HEK293 (cell line): ENCODE results near the gene GIMAP5.
"Not testable (repeated sequence)": the region's sequence is repeated elsewhere in the genome, so short reads cannot be mapped to it uniquely, and the experiment has no call there.

Source experiments
- CTCF ChIA-PET: fragments of 350-600 bp; formaldehyde crosslinking; extraction: SDS; loops from one replicate; lab custom pipeline; 2021; ENCODE audit warnings: antibody characterized with exemption; lab: Yijun Ruan, JAX
- POLR2A ChIA-PET: fragments of 300-600 bp; formaldehyde crosslinking; extraction: SDS; loops from one replicate; lab custom pipeline; 2020; ENCODE audit warnings: antibody characterized with exemption, inconsistent platforms; lab: Yijun Ruan, JAX
- H3K27ac ChIP-seq: fragments of 200-500 bp; sonication (Bioruptor generic); 2 replicates; pipeline ENCODE4 v1.5.1; 2014; ENCODE audit warnings: low read depth, low read length, control low read depth, inconsistent platforms; ENCODE audit errors: extremely low read depth
- H3K36me3 ChIP-seq, 2 experiments: fragments of 200-500 bp in 1 of 2; sonication (Bioruptor generic) in 1 of 2; 1 replicate in 1 of 2; 2 replicates in 1 of 2; pipeline ENCODE4 v1.5.1; 2014 to 2017; ENCODE audit warnings: inconsistent platforms in 2 of 2, low read length in 2 of 2; ENCODE audit not compliant: control insufficient read depth in 2 of 2, insufficient read depth in 1 of 2
- H3K4me1 ChIP-seq: fragments of 200-500 bp; sonication (Bioruptor generic); 2 replicates; pipeline ENCODE4 v1.5.1; 2014; ENCODE audit warnings: mild to moderate bottlenecking, low read length, inconsistent platforms; ENCODE audit not compliant: control insufficient read depth, insufficient read depth
- H3K4me3 ChIP-seq: 2 replicates; pipeline ENCODE4 v1.5.1; 2011; ENCODE audit warnings: low read depth, mild to moderate bottlenecking, control low read depth, low read length, moderate library complexity
- H3K9me3 ChIP-seq: fragments of 200-500 bp; sonication (Bioruptor generic); 2 replicates; pipeline ENCODE4 v1.5.1; 2014; ENCODE audit warnings: low read depth, low read length, inconsistent platforms; ENCODE audit not compliant: control insufficient read depth, insufficient read depth
- KLF1 ChIP-seq: fragments of 450-650 bp; formaldehyde crosslinking; IDR thresholded peaks from 2 replicates; pipeline ENCODE4 v1.5.1; 2016; ENCODE audit warnings: missing biosample characterization, missing genetic modification characterization
- REPIN1 ChIP-seq: fragments of 450-650 bp; formaldehyde crosslinking; IDR thresholded peaks from 2 replicates; pipeline ENCODE4 v1.5.1; 2017; ENCODE audit warnings: missing biosample characterization, missing genetic modification characterization, low read depth
- TCF7L2 ChIP-seq: IDR thresholded peaks from 2 replicates; pipeline ENCODE4 v1.6.1; 2011; ENCODE audit warnings: low read depth, mild to moderate bottlenecking, inconsistent platforms, low read length, moderate library complexity, borderline replicate concordance
- ZBTB11 ChIP-seq: fragments of 450-650 bp; formaldehyde crosslinking; conservative IDR thresholded peaks from 2 replicates; pipeline ENCODE4 v1.5.1; 2016; ENCODE audit warnings: low read depth, missing biosample characterization, missing genetic modification characterization
- ZBTB48 ChIP-seq: fragments of 450-650 bp; formaldehyde crosslinking; IDR thresholded peaks from 2 replicates; pipeline ENCODE4 v1.5.1; 2016; ENCODE audit warnings: missing biosample characterization, missing genetic modification characterization
- ZNF133 ChIP-seq: fragments of 450-650 bp; formaldehyde crosslinking; IDR thresholded peaks from 2 replicates; pipeline ENCODE4 v1.5.1; 2016; ENCODE audit warnings: missing biosample characterization, missing genetic modification characterization
- ZNF146 ChIP-seq: fragments of 450-650 bp; formaldehyde crosslinking; IDR thresholded peaks from 2 replicates; pipeline ENCODE4 v1.5.1; 2016; ENCODE audit warnings: missing biosample characterization, missing genetic modification characterization
- ZNF16 ChIP-seq: fragments of 450-650 bp; formaldehyde crosslinking; IDR thresholded peaks from 2 replicates; pipeline ENCODE4 v1.5.1; 2016; ENCODE audit warnings: low read depth, missing biosample characterization, missing genetic modification characterization
- ZNF211 ChIP-seq: fragments of 450-650 bp; formaldehyde crosslinking; IDR thresholded peaks from 2 replicates; pipeline ENCODE4 v1.5.1; 2016; ENCODE audit warnings: low read depth, missing biosample characterization, missing genetic modification characterization
- ZNF391 ChIP-seq: fragments of 450-650 bp; formaldehyde crosslinking; IDR thresholded peaks from 2 replicates; pipeline ENCODE4 v1.5.1; 2016; ENCODE audit warnings: low read depth, missing biosample characterization, missing genetic modification characterization, borderline replicate concordance
- ZNF558 ChIP-seq: fragments of 450-650 bp; formaldehyde crosslinking; IDR thresholded peaks from 2 replicates; pipeline ENCODE4 v1.5.1; 2016; ENCODE audit warnings: missing biosample characterization, missing genetic modification characterization
- ZNF600 ChIP-seq: fragments of 450-650 bp; formaldehyde crosslinking; IDR thresholded peaks from 2 replicates; pipeline ENCODE4 v1.5.1; 2016; ENCODE audit warnings: missing biosample characterization, missing genetic modification characterization
- ZNF677 ChIP-seq: fragments of 450-650 bp; IDR thresholded peaks from 2 replicates; pipeline ENCODE4 v1.5.0; 2018; ENCODE audit warnings: missing biosample characterization, mild to moderate bottlenecking, missing genetic modification characterization, moderate library complexity
- ZNF692 ChIP-seq: fragments of 450-650 bp; formaldehyde crosslinking; IDR thresholded peaks from 2 replicates; pipeline ENCODE4 v1.5.1; 2016; ENCODE audit warnings: missing biosample characterization, missing genetic modification characterization
- ZNF704 ChIP-seq: fragments of 450-650 bp; formaldehyde crosslinking; IDR thresholded peaks from 2 replicates; pipeline ENCODE4 v1.5.1; 2016; ENCODE audit warnings: missing biosample characterization, missing genetic modification characterization
- TF ChIP-seq, protein P1 (sequence below): fragments of 450-650 bp; formaldehyde crosslinking; IDR thresholded peaks from 2 replicates; pipeline ENCODE4 v1.5.1; 2017; ENCODE audit warnings: missing biosample characterization, missing genetic modification characterization
- TF ChIP-seq, protein P2 (sequence below): fragments of 450-650 bp; IDR thresholded peaks from 2 replicates; pipeline ENCODE4 v1.5.1; 2018; ENCODE audit warnings: missing biosample characterization, mild to moderate bottlenecking, missing genetic modification characterization

GIMAP5 gene

GRCh38 chr7:150766334-150766709 lies 29.1 kb downstream of the GIMAP5 start (continued):
- TF ChIP-seq ZNF704 (tag by site-specific recombination) (no peak), ZNF558 (no peak), ZNF692 (tag by site-specific recombination) (no peak)

DNA sequence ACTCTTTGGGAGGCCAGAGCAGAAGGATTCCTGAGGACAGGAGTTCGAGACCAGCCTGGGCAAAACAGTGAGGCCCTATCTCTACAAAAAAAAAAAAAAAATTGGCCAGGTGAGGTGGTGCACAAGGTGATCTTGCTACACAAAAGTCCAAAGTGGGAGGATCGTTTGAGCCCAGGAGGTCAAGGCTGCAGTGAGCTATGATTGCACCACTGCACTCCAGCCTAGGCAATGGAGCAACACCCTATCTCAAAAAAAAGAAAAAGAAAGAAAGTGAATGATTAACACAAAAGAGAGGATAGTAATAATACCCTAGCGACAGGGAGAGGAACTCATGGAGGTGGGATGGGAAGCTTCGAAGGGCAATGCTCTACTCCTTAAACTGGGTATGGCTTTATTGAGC lies 32.5 kb downstream of the GIMAP5 start:
- Histone ChIP-seq H3K9me3 (no peaks in the 10 kb centered on the region), H3K36me3 (no peaks in the 10 kb centered on the region), H3K27ac (no peak overlapping the region), H3K4me1 (no peaks in the 10 kb centered on the region), H3K4me3 (no peak overlapping the region)
- TF ChIP-seq ZNF600 (tag by site-specific recombination), result no peak
- no peak for TF ChIP-seq ZNF211
- TF ChIP-seq, protein P1, sequence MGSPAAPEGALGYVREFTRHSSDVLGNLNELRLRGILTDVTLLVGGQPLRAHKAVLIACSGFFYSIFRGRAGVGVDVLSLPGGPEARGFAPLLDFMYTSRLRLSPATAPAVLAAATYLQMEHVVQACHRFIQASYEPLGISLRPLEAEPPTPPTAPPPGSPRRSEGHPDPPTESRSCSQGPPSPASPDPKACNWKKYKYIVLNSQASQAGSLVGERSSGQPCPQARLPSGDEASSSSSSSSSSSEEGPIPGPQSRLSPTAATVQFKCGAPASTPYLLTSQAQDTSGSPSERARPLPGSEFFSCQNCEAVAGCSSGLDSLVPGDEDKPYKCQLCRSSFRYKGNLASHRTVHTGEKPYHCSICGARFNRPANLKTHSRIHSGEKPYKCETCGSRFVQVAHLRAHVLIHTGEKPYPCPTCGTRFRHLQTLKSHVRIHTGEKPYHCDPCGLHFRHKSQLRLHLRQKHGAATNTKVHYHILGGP (tag by site-specific recombination), result no peak
- TF ChIP-seq ZNF16 (tag by site-specific recombination), result no peak
- no peak for TF ChIP-seq TCF7L2
- TF ChIP-seq ZBTB48 (tag by site-specific recombination), result no peak
- no peak for TF ChIP-seq ZNF391
- no peak for TF ChIP-seq KLF1 (tag by site-specific recombination)
- TF ChIP-seq ZNF558, result no peak
- no peak for TF ChIP-seq ZBTB11
- no peak for TF ChIP-seq ZNF146
- TF ChIP-seq ZNF677 (tag by site-specific recombination), result no peak
- TF ChIP-seq, protein P2, sequence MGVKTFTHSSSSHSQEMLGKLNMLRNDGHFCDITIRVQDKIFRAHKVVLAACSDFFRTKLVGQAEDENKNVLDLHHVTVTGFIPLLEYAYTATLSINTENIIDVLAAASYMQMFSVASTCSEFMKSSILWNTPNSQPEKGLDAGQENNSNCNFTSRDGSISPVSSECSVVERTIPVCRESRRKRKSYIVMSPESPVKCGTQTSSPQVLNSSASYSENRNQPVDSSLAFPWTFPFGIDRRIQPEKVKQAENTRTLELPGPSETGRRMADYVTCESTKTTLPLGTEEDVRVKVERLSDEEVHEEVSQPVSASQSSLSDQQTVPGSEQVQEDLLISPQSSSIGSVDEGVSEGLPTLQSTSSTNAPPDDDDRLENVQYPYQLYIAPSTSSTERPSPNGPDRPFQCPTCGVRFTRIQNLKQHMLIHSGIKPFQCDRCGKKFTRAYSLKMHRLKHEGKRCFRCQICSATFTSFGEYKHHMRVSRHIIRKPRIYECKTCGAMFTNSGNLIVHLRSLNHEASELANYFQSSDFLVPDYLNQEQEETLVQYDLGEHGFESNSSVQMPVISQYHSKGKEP (tag by site-specific recombination), result no peak
- TF ChIP-seq ZNF133 (tag by site-specific recombination), result no peak
- TF ChIP-seq REPIN1 (tag by site-specific recombination), result no peak
- ChIA-PET POLR2A (no interaction called here), CTCF (interaction anchor here (0.9 kb wide), 1 partner anchor 10 kb away, joined by 4 read pairs; no protein-coding TSS in a partner anchor)

GRCh38 chr7:150774131-150774530 lies 36.9 kb downstream of the GIMAP5 start:
- CTCF ChIA-PET, result interaction anchor here (0.6 to 1.4 kb wide), 2 partner anchors 110 to 124 kb away, joined by 3 to 4 read pairs; no protein-coding TSS in a partner anchor
- H3K36me3 ChIP-seq, H3K9me3 ChIP-seq, H3K27ac ChIP-seq, POLR2A ChIA-PET, H3K4me3 ChIP-seq, H3K4me1 ChIP-seq: not testable (repeated sequence)
